HFF-Myc (cell line): ENCODE results near the gene TPI1.
"Not testable (repeated sequence)": the region's sequence is repeated elsewhere in the genome, so short reads cannot be mapped to it uniquely, and the experiment has no call there.

ENCODE experiments used
- DNase-seq: peaks from one replicate; pipeline ENCODE4 v3.0.0-alpha.2; 2011; ENCODE audit warnings: low read depth; ENCODE audit errors: extremely low read depth
- H3K4me3 ChIP-seq: replicated peaks from 2 replicates; pipeline ENCODE4 v1.5.1; 2011; ENCODE audit warnings: low read depth, mild to moderate bottlenecking, control low read depth, low read length
- TF ChIP-seq, protein P1 (sequence below): IDR thresholded peaks from 2 replicates; pipeline ENCODE4 v1.5.1; 2012; ENCODE audit warnings: mild to moderate bottlenecking, low read depth, low read length, control low read depth; ENCODE audit errors: missing control alignments

The TPI1 gene

GRCh38 chr12:6873094-6874014, 6.0 kb downstream of the TPI1 start, which contains the start of gene SPSB2:
TSS of gene SPSB2 (minus strand) at chr12:6873303. CDS start at chr12:6872901, 402 bp downstream.
- H3K4me3 ChIP-seq: peak within 1 kb of the TSS; percentile 57
- DNase-seq: peak; percentile 70
- TF ChIP-seq, protein P1, sequence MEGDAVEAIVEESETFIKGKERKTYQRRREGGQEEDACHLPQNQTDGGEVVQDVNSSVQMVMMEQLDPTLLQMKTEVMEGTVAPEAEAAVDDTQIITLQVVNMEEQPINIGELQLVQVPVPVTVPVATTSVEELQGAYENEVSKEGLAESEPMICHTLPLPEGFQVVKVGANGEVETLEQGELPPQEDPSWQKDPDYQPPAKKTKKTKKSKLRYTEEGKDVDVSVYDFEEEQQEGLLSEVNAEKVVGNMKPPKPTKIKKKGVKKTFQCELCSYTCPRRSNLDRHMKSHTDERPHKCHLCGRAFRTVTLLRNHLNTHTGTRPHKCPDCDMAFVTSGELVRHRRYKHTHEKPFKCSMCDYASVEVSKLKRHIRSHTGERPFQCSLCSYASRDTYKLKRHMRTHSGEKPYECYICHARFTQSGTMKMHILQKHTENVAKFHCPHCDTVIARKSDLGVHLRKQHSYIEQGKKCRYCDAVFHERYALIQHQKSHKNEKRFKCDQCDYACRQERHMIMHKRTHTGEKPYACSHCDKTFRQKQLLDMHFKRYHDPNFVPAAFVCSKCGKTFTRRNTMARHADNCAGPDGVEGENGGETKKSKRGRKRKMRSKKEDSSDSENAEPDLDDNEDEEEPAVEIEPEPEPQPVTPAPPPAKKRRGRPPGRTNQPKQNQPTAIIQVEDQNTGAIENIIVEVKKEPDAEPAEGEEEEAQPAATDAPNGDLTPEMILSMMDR: no peak

GRCh38 chr12:6874015-6874368, 6.7 kb downstream of the TPI1 start:
- DNase-seq: not testable (repeated sequence)
- peak overlapping the region; percentile 57 for H3K4me3 ChIP-seq

DNA sequence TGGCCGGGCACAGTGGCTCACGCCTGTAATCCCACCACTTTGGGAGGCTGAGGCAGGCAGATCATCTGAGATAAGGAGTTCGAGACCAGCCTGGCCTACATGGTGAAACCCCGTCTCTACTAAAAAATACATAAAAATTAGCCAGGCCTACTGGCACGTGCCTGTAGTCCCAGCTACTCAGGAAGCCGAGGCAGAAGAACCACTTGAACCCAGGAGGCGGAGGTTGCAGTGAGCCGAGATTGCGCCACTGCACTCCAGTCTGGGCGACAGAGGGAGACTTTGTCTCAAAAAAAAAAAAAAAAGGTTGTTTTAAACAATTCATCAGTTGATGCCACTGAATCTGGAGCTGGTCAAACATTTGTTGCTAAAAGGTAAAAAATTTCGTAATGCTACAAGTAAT, 12.5 kb downstream of the TPI1 start:
- not testable (repeated sequence) for DNase-seq

GRCh38 chr12:6883252-6883651, 15.9 kb downstream of the TPI1 start:
- H3K4me3 ChIP-seq: no peak overlapping the region
- no peak for DNase-seq
- TF ChIP-seq, protein P1: no peak

More for the DNA sequence above, 12.5 kb downstream of the TPI1 start:
- H3K4me3 ChIP-seq: not testable (repeated sequence)

- H3K4me3 ChIP-seq: no peak overlapping the region
- DNase-seq: no peak
- TF ChIP-seq, protein P1: no peak
These were observed 16.4 kb downstream of the TPI1 start for GRCh38 chr12:6883683-6884082.

DNA sequence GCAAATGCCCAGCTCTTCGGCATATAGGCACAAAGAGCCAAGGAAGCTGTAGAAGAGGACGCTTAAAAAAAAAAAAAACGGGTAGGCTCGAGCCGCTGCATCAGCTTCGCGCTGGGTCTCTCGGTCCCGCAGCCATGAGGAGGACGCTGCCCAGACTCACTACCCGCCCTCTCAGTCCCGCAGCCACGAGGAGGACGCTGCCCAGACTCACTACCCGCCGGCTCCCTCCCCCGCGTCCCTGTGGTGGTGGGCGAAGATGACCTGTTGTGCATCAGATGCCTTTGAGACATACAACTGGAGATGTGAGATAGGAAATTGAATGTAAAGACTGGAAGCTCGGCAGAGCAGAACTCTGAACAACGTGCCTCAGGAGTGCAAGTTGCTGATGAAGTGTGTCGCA, 17.2 kb downstream of the TPI1 start:
- DNase-seq: no peak
- no peak overlapping the region for H3K4me3 ChIP-seq
- TF ChIP-seq, protein P1: no peak

DNA sequence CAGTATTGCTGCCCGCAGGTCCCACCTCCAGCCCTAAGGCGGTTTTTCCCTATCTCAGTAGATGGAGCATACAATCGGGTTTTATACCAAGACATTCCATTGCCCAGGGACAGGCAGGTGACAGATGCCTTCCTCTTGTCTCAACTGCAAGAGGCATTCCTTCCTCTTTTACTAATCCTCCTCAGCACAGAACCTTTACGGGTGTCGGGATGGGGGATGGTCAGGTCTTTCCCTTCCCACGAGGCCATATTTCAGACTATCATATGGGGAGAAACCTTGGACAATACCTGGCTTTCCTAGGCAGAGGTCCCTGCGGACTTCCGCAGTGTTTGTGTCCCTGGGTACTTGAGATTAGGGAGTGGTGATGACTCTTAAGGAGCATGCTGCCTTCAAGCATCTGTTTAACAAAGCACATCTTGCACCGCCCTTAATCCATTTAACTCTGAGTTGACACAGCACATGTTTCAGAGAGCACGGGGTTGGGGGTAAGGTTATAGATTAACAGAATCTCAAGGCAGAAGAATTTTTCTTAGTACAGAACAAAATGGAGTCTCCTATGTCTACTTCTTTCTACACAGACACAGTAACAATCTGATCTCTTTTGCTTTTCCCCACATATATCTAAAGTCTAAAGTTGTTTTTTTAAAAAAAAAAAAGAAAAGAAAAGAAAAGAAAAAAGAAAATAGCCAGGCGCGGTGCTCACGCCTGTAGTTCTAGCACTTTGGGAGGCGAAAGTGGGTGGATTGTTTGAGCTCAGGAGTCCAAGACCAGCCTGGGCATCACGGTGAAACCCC, 19.1 kb downstream of the TPI1 start:
- DNase-seq, H3K4me3 ChIP-seq: not testable (repeated sequence)

DNA sequence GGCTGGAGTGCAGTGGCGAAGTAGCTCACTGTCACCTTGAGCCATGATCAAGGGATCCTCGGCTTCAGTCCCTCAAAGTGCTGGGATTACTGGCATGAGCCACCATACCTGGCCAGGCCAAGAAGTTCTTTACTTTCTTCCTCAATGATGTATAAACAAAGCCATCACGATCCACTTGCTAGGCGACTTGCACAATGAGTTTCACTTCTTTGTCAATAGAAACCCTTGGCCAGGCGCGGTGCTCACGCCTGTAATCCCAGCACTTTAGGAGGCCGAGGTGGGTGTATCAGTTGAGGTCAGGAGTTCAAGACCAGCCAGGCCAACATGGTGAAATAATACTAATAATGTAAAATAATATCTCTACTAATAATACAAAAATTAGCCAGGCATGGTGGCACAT, 20.1 kb downstream of the TPI1 start:
- no peak overlapping the region for H3K4me3 ChIP-seq
- no peak for DNase-seq
- TF ChIP-seq, protein P1: no peak
